GM18867 (cell line): Measurements from ENCODE around the gene FARP2.

Experiments used
- ATAC-seq: cut with Tn5 transposase; IDR thresholded peaks from one replicate; pipeline ENCODE4 v1.9.1; 2021; ENCODE audit warnings: mild to moderate bottlenecking, moderate library complexity; ENCODE audit not compliant: unreplicated experiment

Gene FARP2

GRCh38 chr2:241485172-241485911 is 129.3 kb downstream of the FARP2 start:
- no peak for ATAC-seq

GRCh38 chr2:241489088-241489487 is 133.0 kb downstream of the FARP2 start:
- ATAC-seq, result no peak

- no peak for ATAC-seq
These were observed 133.9 kb downstream of the FARP2 start for GRCh38 chr2:241489733-241490680.

- ATAC-seq, result no peak
These were observed 134.9 kb downstream of the FARP2 start for GRCh38 chr2:241490825-241491506.

- no peak for ATAC-seq
These were observed 135.6 kb downstream of the FARP2 start for GRCh38 chr2:241491549-241492173.

GRCh38 chr2:241492174-241492565 is 136.1 kb downstream of the FARP2 start:
- no peak for ATAC-seq

GRCh38 chr2:241493092-241493491 is 137.0 kb downstream of the FARP2 start:
- no peak for ATAC-seq

GRCh38 chr2:241494311-241494908 is 138.3 kb downstream of the FARP2 start:
- ATAC-seq, result no peak

GRCh38 chr2:241495172-241496002 is 139.3 kb downstream of the FARP2 start:
- no peak for ATAC-seq

- ATAC-seq, result no peak
These were observed 140.1 kb downstream of the FARP2 start for GRCh38 chr2:241496003-241496707.

GRCh38 chr2:241496904-241497877 is 141.1 kb downstream of the FARP2 start:
- no peak for ATAC-seq

- no peak for ATAC-seq
These were observed 142.3 kb downstream of the FARP2 start for GRCh38 chr2:241498115-241499070.

- no peak for ATAC-seq
These were observed 143.3 kb downstream of the FARP2 start for GRCh38 chr2:241499146-241499965.

GRCh38 chr2:241500016-241500415 is 143.9 kb downstream of the FARP2 start:
- ATAC-seq, result no peak

- ATAC-seq, result no peak
These were observed 144.4 kb downstream of the FARP2 start for GRCh38 chr2:241500431-241500975.
